HG02852 (cell line): Measurements from ENCODE around the gene FHOD3.

ENCODE experiments used
- ATAC-seq: cut with Tn5 transposase; IDR thresholded peaks from one replicate; pipeline ENCODE4 v1.9.1; 2021; ENCODE audit warnings: mild to moderate bottlenecking, moderate library complexity; ENCODE audit not compliant: unreplicated experiment

Gene FHOD3

GRCh38 chr18:36297417-36298125 is at the start of gene FHOD3:
TSS of gene FHOD3 (plus strand) at chr18:36297713. CDS start at chr18:36297836, 123 bp downstream.
- peak; percentile 53 for ATAC-seq

- no peak for ATAC-seq
Measured at GRCh38 chr18:36249392-36249791, 48.1 kb upstream of the FHOD3 start.

- ATAC-seq: no peak
Measured at GRCh38 chr18:36250827-36251226, 46.7 kb upstream of the FHOD3 start.

- ATAC-seq: no peak
Measured at GRCh38 chr18:36255072-36255698, 42.3 kb upstream of the FHOD3 start.

- no peak for ATAC-seq
Measured at GRCh38 chr18:36256094-36256493, 41.4 kb upstream of the FHOD3 start.

GRCh38 chr18:36262971-36263370 is 34.5 kb upstream of the FHOD3 start:
- ATAC-seq: no peak

- no peak for ATAC-seq
Measured at GRCh38 chr18:36264283-36264682, 33.2 kb upstream of the FHOD3 start.

- ATAC-seq: no peak
Measured at GRCh38 chr18:36265015-36265414, 32.5 kb upstream of the FHOD3 start.

- ATAC-seq: no peak
Measured at GRCh38 chr18:36269157-36269556, 28.4 kb upstream of the FHOD3 start.

- no peak for ATAC-seq
Measured at GRCh38 chr18:36271153-36271552, 26.4 kb upstream of the FHOD3 start.

GRCh38 chr18:36273347-36273746 is 24.2 kb upstream of the FHOD3 start:
- no peak for ATAC-seq

- no peak for ATAC-seq
Measured at GRCh38 chr18:36274083-36274715, 23.3 kb upstream of the FHOD3 start.

GRCh38 chr18:36275561-36275960 is 22.0 kb upstream of the FHOD3 start:
- ATAC-seq: no peak

- ATAC-seq: no peak
Measured at GRCh38 chr18:36279001-36279400, 18.5 kb upstream of the FHOD3 start.

- no peak for ATAC-seq
Measured at GRCh38 chr18:36281936-36282335, 15.6 kb upstream of the FHOD3 start.

GRCh38 chr18:36283448-36283847 is 14.1 kb upstream of the FHOD3 start:
- no peak for ATAC-seq

- ATAC-seq: no peak
Measured at GRCh38 chr18:36284268-36284667, 13.2 kb upstream of the FHOD3 start.

GRCh38 chr18:36284671-36285295 is 12.7 kb upstream of the FHOD3 start:
- no peak for ATAC-seq

- ATAC-seq: no peak
Measured at GRCh38 chr18:36287653-36288052, 9.9 kb upstream of the FHOD3 start.

GRCh38 chr18:36288689-36289088 is 8.8 kb upstream of the FHOD3 start:
- ATAC-seq: no peak

- no peak for ATAC-seq
Measured at GRCh38 chr18:36294031-36294430, 3.5 kb upstream of the FHOD3 start.

GRCh38 chr18:36295214-36295613 is 2.3 kb upstream of the FHOD3 start:
- no peak for ATAC-seq
